ENCODE results near the gene TAOK3. TPM values are rescaled to one million over a fixed set of nuclear protein-coding genes. Genes with fewer than 3 reads are reported as not detected.

TAOK3 gene
- total and polyA plus RNA-seq, 2 of the 4 experiments (the other 2 are of a cell fraction), result 26.3 to 54.5 TPM

- H3K27ac ChIP-seq (ENCODE audit: insufficient read depth, low read length), result peak overlapping the region; percentile 45; the same call in 1 of the 2 replicates
Observed at GRCh38 chr12:118358612-118359540, 13.8 kb downstream of the TAOK3 start.

More at GRCh38 chr12:118358612-118359540, 13.8 kb downstream of the TAOK3 start:
- peak overlapping the region; percentile 73 for H3K4ac ChIP-seq (ENCODE audit: low read depth, low read length)
- H3K9me3 ChIP-seq (ENCODE audit: control insufficient read depth, insufficient read depth, low read length), result no peaks in the 10 kb centered on the region
- in situ Hi-C loops (cut with MboI; ENCODE audit: low sequenced_read_pairs), result loop anchor here (25.0 kb wide), 1 partner anchor 1753 kb away; the partner anchor contains the start of gene RAB35
- H3K9me1 ChIP-seq (ENCODE audit: insufficient read depth, low read length), result peaks cover 9% of the 10 kb centered on the region
- H3K4me3 ChIP-seq (ENCODE audit: insufficient read depth, low read depth, low read length), result 0 out of 2 replicates have a peak overlapping the region, but pooled peaks have one; percentile 23
- peak overlapping the region; percentile 87 for H2BK20ac ChIP-seq (ENCODE audit: low read depth, low read length)
- H4K5ac ChIP-seq (ENCODE audit: low read depth, low read length), result peak overlapping the region; percentile 39; the same call in 1 of the 2 replicates
- peak overlapping the region; percentile 97; the same call in 1 of the 2 replicates for H3K23ac ChIP-seq (ENCODE audit: low read depth, low read length)
- H3K14ac ChIP-seq (replicated peaks; ENCODE audit: low read depth, low read length), result peak overlapping the region; percentile 64
- dilution Hi-C loops (cut with HindIII; ENCODE audit: low sequenced_read_pairs, unreplicated experiment), result no loop called here
- H4K91ac ChIP-seq (ENCODE audit: insufficient read depth, low read depth, low read length), result 0 out of 2 replicates have a peak overlapping the region, but pooled peaks have one; percentile 12
- no peak overlapping the region for H2AFZ ChIP-seq (replicated peaks; ENCODE audit: low read length, poor library complexity)
- H2BK5ac ChIP-seq (ENCODE audit: low read depth, low read length, poor library complexity, severe bottlenecking), result peak overlapping the region; percentile 89
- H2BK15ac ChIP-seq (ENCODE audit: low read depth, low read length), result peak overlapping the region; percentile 2; the same call in 1 of the 3 replicates
- no peaks in the 10 kb centered on the region for H3K27me3 ChIP-seq (ENCODE audit: control insufficient read depth, insufficient read depth, low read length)
- peaks cover 17 to 53% of the 10 kb centered on the region in 2 experiments for H3K79me1 ChIP-seq (ENCODE audit: low read depth in 1 of 2, low read length in 2 of 2)
- intact Hi-C loops (cut with micrococcal nuclease), result loop anchor here (1.0 to 2.0 kb wide), 2 partner anchors 8 to 52 kb away; no protein-coding TSS in a partner anchor
- POLR2A ChIA-PET (ENCODE audit: unreplicated experiment), result no interaction called here
- no CpG with 5 or more reads among the region's 7 CpGs for WGBS, 2 experiments (ENCODE audit: extremely low coverage in 2 of 2, insufficient read length in 1 of 2)
- ATAC-seq (ENCODE audit: low read depth), result no peak
- H3K9ac ChIP-seq (ENCODE audit: low read depth, low read length), result no peak overlapping the region; the same call in 1 of the 2 replicates
- H2AK9ac ChIP-seq (replicated peaks; ENCODE audit: low read depth, low read length, poor library complexity), result no peak overlapping the region
- H3K56ac ChIP-seq (ENCODE audit: extremely low read depth, insufficient read depth, low read length), result peak overlapping the region; percentile 88; the same call in 1 of the 2 replicates
- no TSS peak for BruUV-seq (replicated peaks)
- H2AK5ac ChIP-seq (ENCODE audit: low read depth, low read length), result no peak overlapping the region
- peaks cover 8% of the 10 kb centered on the region for H3K4me1 ChIP-seq (ENCODE audit: control insufficient read depth, insufficient read depth, low read length)
- H3K18ac ChIP-seq (ENCODE audit: low read depth, low read length), result peak overlapping the region; percentile 92
- CTCF ChIA-PET, result interaction anchor here (0.8 to 1.4 kb wide), 4 partner anchors 18 to 59 kb away, joined by 3 to 6 read pairs (median 4); partner anchors contain the start of gene SUDS3
- H4K20me1 ChIP-seq (ENCODE audit: insufficient read depth, low read length), result peaks cover 4% of the 10 kb centered on the region; the same call in 1 of the 2 replicates
- H3K36me3 ChIP-seq (ENCODE audit: control insufficient read depth, insufficient read depth, low read length), result 0 out of 2 replicates have a peak, but pooled peaks cover 3% of the 10 kb centered on the region
- peak overlapping the region; percentile 93 for H3K4me2 ChIP-seq (ENCODE audit: low read depth, low read length)
- peak overlapping the region; percentile 74 for H2BK120ac ChIP-seq (ENCODE audit: low read depth, low read length)
- no peak for DNase-seq
- peak overlapping the region in 1 of 2 experiments; percentile 66; a peak in 2 of 4 replicates for H4K8ac ChIP-seq (ENCODE audit: low read depth in 2 of 2, low read length in 2 of 2)
- TF ChIP-seq RAD21 (IDR thresholded peaks at IDR 0.05; ENCODE audit: low read length), result no peak
- TF ChIP-seq SMC3 (IDR thresholded peaks at IDR 0.05; ENCODE audit: low read depth, low read length), result no peak
- TF ChIP-seq RFX5 (IDR thresholded peaks at IDR 0.05; ENCODE audit: low read depth, low read length), result no peak
- no peak for TF ChIP-seq POLR2A (IDR thresholded peaks at IDR 0.05; ENCODE audit: low read depth, low read length)
- TF ChIP-seq, protein P1, sequence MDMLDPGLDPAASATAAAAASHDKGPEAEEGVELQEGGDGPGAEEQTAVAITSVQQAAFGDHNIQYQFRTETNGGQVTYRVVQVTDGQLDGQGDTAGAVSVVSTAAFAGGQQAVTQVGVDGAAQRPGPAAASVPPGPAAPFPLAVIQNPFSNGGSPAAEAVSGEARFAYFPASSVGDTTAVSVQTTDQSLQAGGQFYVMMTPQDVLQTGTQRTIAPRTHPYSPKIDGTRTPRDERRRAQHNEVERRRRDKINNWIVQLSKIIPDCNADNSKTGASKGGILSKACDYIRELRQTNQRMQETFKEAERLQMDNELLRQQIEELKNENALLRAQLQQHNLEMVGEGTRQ (IDR thresholded peaks at IDR 0.05; ENCODE audit: low read depth, low read length), result no peak
- no peak for TF ChIP-seq FOS (IDR thresholded peaks at IDR 0.05; ENCODE audit: low read depth, low read length)
- TF ChIP-seq, protein P2, sequence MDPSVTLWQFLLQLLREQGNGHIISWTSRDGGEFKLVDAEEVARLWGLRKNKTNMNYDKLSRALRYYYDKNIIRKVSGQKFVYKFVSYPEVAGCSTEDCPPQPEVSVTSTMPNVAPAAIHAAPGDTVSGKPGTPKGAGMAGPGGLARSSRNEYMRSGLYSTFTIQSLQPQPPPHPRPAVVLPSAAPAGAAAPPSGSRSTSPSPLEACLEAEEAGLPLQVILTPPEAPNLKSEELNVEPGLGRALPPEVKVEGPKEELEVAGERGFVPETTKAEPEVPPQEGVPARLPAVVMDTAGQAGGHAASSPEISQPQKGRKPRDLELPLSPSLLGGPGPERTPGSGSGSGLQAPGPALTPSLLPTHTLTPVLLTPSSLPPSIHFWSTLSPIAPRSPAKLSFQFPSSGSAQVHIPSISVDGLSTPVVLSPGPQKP (IDR thresholded peaks at IDR 0.05; ENCODE audit: borderline replicate concordance, low read depth, low read length), result no peak
